ENCODE results near the gene IGFLR1.
A peak's percentile ranks its signal among the peaks of the same experiment; 100 is the strongest.

- TF ChIP-seq CREB1 (IDR thresholded peaks at IDR 0.05; ENCODE audit: low read depth) (peak; percentile 75), YY1 (IDR thresholded peaks at IDR 0.05; ENCODE audit: low read depth) (peak; percentile 92), EP300 (IDR thresholded peaks at IDR 0.05; ENCODE audit: borderline replicate concordance) (no peak), EGR1 (IDR thresholded peaks at IDR 0.05) (peak; percentile 78), REST (IDR thresholded peaks at IDR 0.05; ENCODE audit: low read depth) (no peak), NFIC (IDR thresholded peaks at IDR 0.05) (no peak), TAF1 (IDR thresholded peaks at IDR 0.05; ENCODE audit: low read depth) (peak; percentile 67; the same call in 1 of the 2 replicates), FOXM1 (IDR thresholded peaks at IDR 0.05; ENCODE audit: borderline replicate concordance, low read depth) (no peak)
Measured at GRCh38 chr19:35745328-35746086, 3.3 kb upstream of the IGFLR1 start, which contains the start of the genes PSENEN and U2AF1L4.
